ENCODE results near the gene ZNF804A.
"Not testable (repeated sequence)": the region's sequence is repeated elsewhere in the genome, so short reads cannot be mapped to it uniquely, and the experiment has no call there.

DNA sequence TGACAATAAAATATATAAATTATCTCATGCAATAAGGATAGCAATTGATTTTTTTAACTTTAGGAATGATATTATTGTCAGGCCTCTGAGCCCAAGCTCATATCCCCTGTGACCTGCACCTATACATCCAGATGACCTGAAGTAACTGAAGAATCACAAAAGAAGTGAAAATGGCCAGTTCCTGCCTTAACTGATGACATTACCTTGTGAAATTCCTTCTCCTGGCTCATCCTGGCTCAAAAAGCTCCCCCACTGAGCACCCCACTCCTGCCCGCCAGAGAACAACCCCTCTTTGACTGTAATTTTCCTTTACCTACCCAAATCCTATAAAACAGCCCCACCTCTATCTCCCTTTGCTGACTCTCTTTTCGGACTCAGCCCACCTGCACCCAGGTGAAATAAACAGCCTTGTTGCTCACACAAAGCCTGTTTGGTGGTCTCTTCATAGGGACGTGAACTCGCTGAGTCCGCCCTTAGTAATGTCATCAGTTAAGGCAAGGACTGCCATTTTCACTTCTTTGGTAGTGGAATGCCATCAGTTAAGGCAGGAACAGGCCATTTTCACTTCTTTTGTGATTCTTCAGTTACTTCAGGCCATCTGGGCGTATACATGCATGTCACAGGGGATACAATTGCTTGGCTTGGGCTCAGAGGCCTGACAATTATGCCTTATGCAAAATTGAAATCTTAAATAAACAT lies 161.4 kb downstream of the ZNF804A start:
- TF ChIP-seq, protein P1, sequence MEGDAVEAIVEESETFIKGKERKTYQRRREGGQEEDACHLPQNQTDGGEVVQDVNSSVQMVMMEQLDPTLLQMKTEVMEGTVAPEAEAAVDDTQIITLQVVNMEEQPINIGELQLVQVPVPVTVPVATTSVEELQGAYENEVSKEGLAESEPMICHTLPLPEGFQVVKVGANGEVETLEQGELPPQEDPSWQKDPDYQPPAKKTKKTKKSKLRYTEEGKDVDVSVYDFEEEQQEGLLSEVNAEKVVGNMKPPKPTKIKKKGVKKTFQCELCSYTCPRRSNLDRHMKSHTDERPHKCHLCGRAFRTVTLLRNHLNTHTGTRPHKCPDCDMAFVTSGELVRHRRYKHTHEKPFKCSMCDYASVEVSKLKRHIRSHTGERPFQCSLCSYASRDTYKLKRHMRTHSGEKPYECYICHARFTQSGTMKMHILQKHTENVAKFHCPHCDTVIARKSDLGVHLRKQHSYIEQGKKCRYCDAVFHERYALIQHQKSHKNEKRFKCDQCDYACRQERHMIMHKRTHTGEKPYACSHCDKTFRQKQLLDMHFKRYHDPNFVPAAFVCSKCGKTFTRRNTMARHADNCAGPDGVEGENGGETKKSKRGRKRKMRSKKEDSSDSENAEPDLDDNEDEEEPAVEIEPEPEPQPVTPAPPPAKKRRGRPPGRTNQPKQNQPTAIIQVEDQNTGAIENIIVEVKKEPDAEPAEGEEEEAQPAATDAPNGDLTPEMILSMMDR (IDR thresholded peaks at IDR 0.05; ENCODE audit: low read depth, low read length), result not testable (repeated sequence)
- TF ChIP-seq POLR2A (IDR thresholded peaks at IDR 0.05; ENCODE audit: extremely low read depth, insufficient read length); MYC (IDR thresholded peaks at IDR 0.05; ENCODE audit: low read depth, low read length): not testable (repeated sequence)
